WTC11 (cell line): ENCODE results near the gene DISC1. TPM values are rescaled to one million over a fixed set of nuclear protein-coding genes. Genes with fewer than 3 reads are reported as not detected.

ENCODE experiments used
- ATAC-seq: fragments of 200-7000 bp; cut with Tn5 transposase; 2 replicates; pipeline ENCODE4 v1.10.0; 2021; ENCODE audit warnings: mild to moderate bottlenecking, moderate library complexity
- CTCF ChIA-PET: fragments of 300-600 bp; sonication (Branson Sonifier 250); formaldehyde crosslinking; loops from one replicate; lab custom pipeline; 2021; ENCODE audit warnings: antibody characterized with exemption; lab: Charles Lee
- POLR2A ChIA-PET: fragments of 350-600 bp; sonication (Branson Sonifier 250); formaldehyde crosslinking; loops from one replicate; lab custom pipeline; 2021; ENCODE audit warnings: antibody characterized with exemption; lab: Charles Lee
- DNase-seq: peaks from one replicate; pipeline ENCODE4 v3.0.0; 2021; ENCODE audit warnings: low spot score
- H3K27ac Mint-ChIP-seq: 2 replicates; pipeline ENCODE4 v1.8.0; 2021; ENCODE audit warnings: mixed read lengths
- H3K27me3 Mint-ChIP-seq: 2 replicates; pipeline ENCODE4 v1.8.0; 2021; ENCODE audit warnings: low read depth, mild to moderate bottlenecking, moderate library complexity, mixed read lengths
- H3K36me3 Mint-ChIP-seq: 2 replicates; pipeline ENCODE4 v1.8.0; 2021; ENCODE audit warnings: mixed read lengths
- H3K4me1 Mint-ChIP-seq: 2 replicates; pipeline ENCODE4 v1.8.0; 2022; ENCODE audit warnings: mixed read lengths
- H3K4me3 Mint-ChIP-seq: 2 replicates; pipeline ENCODE4 v1.8.0; 2021; ENCODE audit warnings: mild to moderate bottlenecking, moderate library complexity, mixed read lengths
- H3K9me3 Mint-ChIP-seq: 2 replicates; pipeline ENCODE4 v1.8.0; 2021; ENCODE audit warnings: mixed read lengths
- AR ChIP-seq: fragments of 250-450 bp; sonication (Bioruptor Pico); IDR thresholded peaks from 2 replicates; pipeline ENCODE4 v1.9.0; 2021; ENCODE audit warnings: mild to moderate bottlenecking
- ATF1 ChIP-seq: sonication (generic); formaldehyde crosslinking; IDR thresholded peaks from 2 replicates; pipeline ENCODE4 v1.8.1; 2023; ENCODE audit warnings: mild to moderate bottlenecking, moderate library complexity, missing genetic modification reagents
- CBFB ChIP-seq: sonication (generic); formaldehyde crosslinking; IDR thresholded peaks from 2 replicates; pipeline ENCODE4 v1.8.1; 2022; ENCODE audit warnings: mild to moderate bottlenecking, low read depth, missing genetic modification reagents
- ETV6 ChIP-seq: sonication (generic); formaldehyde crosslinking; IDR thresholded peaks from 2 replicates; pipeline ENCODE4 v1.8.1; 2022; ENCODE audit warnings: mild to moderate bottlenecking, missing genetic modification reagents
- GABPB1 ChIP-seq: sonication (generic); formaldehyde crosslinking; IDR thresholded peaks from 2 replicates; pipeline ENCODE4 v1.8.1; 2023; ENCODE audit warnings: mild to moderate bottlenecking, missing genetic modification reagents
- GTF2I ChIP-seq: fragments of 250-450 bp; sonication (Bioruptor Pico); conservative IDR thresholded peaks from 2 replicates; pipeline ENCODE4 v1.4.0; 2021; ENCODE audit warnings: mild to moderate bottlenecking
- IRF1 ChIP-seq: sonication (generic); formaldehyde crosslinking; IDR thresholded peaks from 2 replicates; pipeline ENCODE4 v1.8.0; 2023; ENCODE audit warnings: missing genetic modification reagents
- JAZF1 ChIP-seq: fragments of 250-450 bp; sonication (Bioruptor Pico); IDR thresholded peaks from 2 replicates; pipeline ENCODE4 v1.9.0; 2021; ENCODE audit warnings: moderate library complexity, mild to moderate bottlenecking, inconsistent platforms
- NFYB ChIP-seq: sonication (generic); formaldehyde crosslinking; conservative IDR thresholded peaks from 2 replicates; pipeline ENCODE4 v1.8.0; 2022; ENCODE audit warnings: low read depth, missing genetic modification reagents
- NR3C1 ChIP-seq: sonication (generic); formaldehyde crosslinking; conservative IDR thresholded peaks from 2 replicates; pipeline ENCODE4 v1.8.1; 2023; ENCODE audit warnings: low read depth, mild to moderate bottlenecking, missing genetic modification reagents
- OVOL2 ChIP-seq: fragments of 250-450 bp; sonication (Bioruptor Pico); IDR thresholded peaks from 2 replicates; pipeline ENCODE4 v1.9.0; 2021; ENCODE audit warnings: mild to moderate bottlenecking, borderline replicate concordance
- PRDM15 ChIP-seq: sonication (generic); formaldehyde crosslinking; IDR thresholded peaks from 2 replicates; pipeline ENCODE4 v1.8.0; 2022; ENCODE audit warnings: missing genetic modification reagents
- PRRX2 ChIP-seq: fragments of 250-450 bp; sonication (Bioruptor Pico); IDR thresholded peaks from 2 replicates; pipeline ENCODE4 v1.8.0; 2021; ENCODE audit warnings: mild to moderate bottlenecking
- RELA ChIP-seq: sonication (generic); formaldehyde crosslinking; IDR thresholded peaks from 2 replicates; pipeline ENCODE4 v1.8.1; 2022; ENCODE audit warnings: missing genetic modification reagents, mild to moderate bottlenecking, borderline replicate concordance
- SMAD4 ChIP-seq: sonication (generic); formaldehyde crosslinking; IDR thresholded peaks from 2 replicates; pipeline ENCODE4 v1.8.0; 2022; ENCODE audit warnings: mild to moderate bottlenecking, missing genetic modification reagents
- SP1 ChIP-seq: sonication (generic); formaldehyde crosslinking; conservative IDR thresholded peaks from 2 replicates; pipeline ENCODE4 v1.8.1; 2022; ENCODE audit warnings: missing genetic modification reagents
- TCF7 ChIP-seq: sonication (generic); formaldehyde crosslinking; IDR thresholded peaks from 2 replicates; pipeline ENCODE4 v1.8.0; 2022; ENCODE audit warnings: mild to moderate bottlenecking, low read depth, missing genetic modification reagents, moderate library complexity
- ZNF138 ChIP-seq: sonication (generic); formaldehyde crosslinking; conservative IDR thresholded peaks from 2 replicates; pipeline ENCODE4 v1.8.1; 2022; ENCODE audit warnings: mild to moderate bottlenecking, moderate library complexity, missing genetic modification reagents
- ZNF219 ChIP-seq: sonication (generic); formaldehyde crosslinking; IDR thresholded peaks from 2 replicates; pipeline ENCODE4 v1.8.0; 2023; ENCODE audit warnings: missing genetic modification reagents, mild to moderate bottlenecking, borderline replicate concordance
- ZNF232 ChIP-seq: sonication (generic); formaldehyde crosslinking; IDR thresholded peaks from 2 replicates; pipeline ENCODE4 v1.8.0; 2022; ENCODE audit warnings: mild to moderate bottlenecking, missing genetic modification reagents
- ZNF396 ChIP-seq: fragments of 250-450 bp; sonication (Bioruptor Pico); IDR thresholded peaks from 2 replicates; pipeline ENCODE4 v1.8.0; 2021; ENCODE audit warnings: mild to moderate bottlenecking, moderate library complexity, borderline replicate concordance
- ZNF416 ChIP-seq: fragments of 250-450 bp; sonication (Bioruptor Pico); IDR thresholded peaks from 2 replicates; pipeline ENCODE4 v1.9.0; 2021; ENCODE audit warnings: mild to moderate bottlenecking, inconsistent platforms
- total RNA-seq: library from RNA; stranded (reverse); gene quantifications from 3 replicates; pipeline ENCODE4 v1.2.3, GENCODE V29; 2021

The DISC1 gene
- total RNA-seq, 1 experiment from 2014 or later = 5.5 TPM

- no peak for TF ChIP-seq AR (CRISPR knock-in tag)
- no peak for TF ChIP-seq GTF2I
- no peak for TF ChIP-seq ZNF396 (CRISPR knock-in tag)
- TF ChIP-seq PRRX2 (CRISPR knock-in tag) = no peak
- TF ChIP-seq, all 79 proteins: peak for 0
Measured at GRCh38 chr1:231953660-231954059, 327.1 kb downstream of the DISC1 start (continued).

- peaks cover 9% of the 10 kb centered on the region; the same call in 1 of the 2 replicates for H3K9me3 Mint-ChIP-seq
- TF ChIP-seq IRF1 (CRISPR knock-in tag) (no peak), SMAD4 (CRISPR knock-in tag) (no peak), NFYB (CRISPR knock-in tag) (no peak), JAZF1 (no peak), OVOL2 (CRISPR knock-in tag) (no peak)
- TF ChIP-seq, all 79 proteins: peak for 0
- CTCF ChIA-PET = no interaction called here
- Mint-ChIP-seq H3K4me1 (peaks cover 10% of the 10 kb centered on the region), H3K36me3 (no peaks in the 10 kb centered on the region), H3K4me3 (no peak overlapping the region), H3K27ac (no peak overlapping the region), H3K27me3 (peaks cover 6% of the 10 kb centered on the region; the same call in 1 of the 2 replicates)
- POLR2A ChIA-PET = no interaction called here
- DNase-seq = no peak
- no peak for ATAC-seq
Measured at GRCh38 chr1:231954751-231955150, 328.2 kb downstream of the DISC1 start.

- peaks cover 5% of the 10 kb centered on the region; the same call in 1 of the 2 replicates for H3K9me3 Mint-ChIP-seq
- H3K27ac Mint-ChIP-seq = no peak overlapping the region
- DNase-seq (no peak), ATAC-seq (no peak)
- no peaks in the 10 kb centered on the region for H3K4me1 Mint-ChIP-seq
- no peak overlapping the region for H3K4me3 Mint-ChIP-seq
- ChIA-PET CTCF (no interaction called here), POLR2A (no interaction called here)
- H3K27me3 Mint-ChIP-seq = peaks cover 4% of the 10 kb centered on the region; the same call in 1 of the 2 replicates
- H3K36me3 Mint-ChIP-seq = no peaks in the 10 kb centered on the region
- TF ChIP-seq ETV6 (CRISPR knock-in tag) = no peak
- TF ChIP-seq RELA (CRISPR knock-in tag) = no peak
- TF ChIP-seq ZNF396 (CRISPR knock-in tag) = no peak
- TF ChIP-seq ZNF138 (CRISPR knock-in tag) = no peak
- no peak for TF ChIP-seq AR (CRISPR knock-in tag)
- TF ChIP-seq ZNF219 (CRISPR knock-in tag) = no peak
- no peak for TF ChIP-seq SP1
- TF ChIP-seq NFYB (CRISPR knock-in tag) = no peak
- TF ChIP-seq ZNF232 (CRISPR knock-in tag) = no peak
- TF ChIP-seq GABPB1 (CRISPR knock-in tag) = no peak
- no peak for TF ChIP-seq OVOL2 (CRISPR knock-in tag)
- no peak for TF ChIP-seq NR3C1 (CRISPR knock-in tag)
- TF ChIP-seq TCF7 (CRISPR knock-in tag) = no peak
- TF ChIP-seq ZNF416 (CRISPR knock-in tag) = no peak
- TF ChIP-seq CBFB (CRISPR knock-in tag) = no peak
- TF ChIP-seq PRDM15 (CRISPR knock-in tag) = no peak
- no peak for TF ChIP-seq ATF1
Measured at GRCh38 chr1:231957359-231957758, 330.8 kb downstream of the DISC1 start.
